NCI-H2029 treated with DMSO at 0.1 percent for 48 hours (cell line): ENCODE results near the gene USP47.

Experiments
- DNase-seq: peaks from one replicate; lab custom pipeline; 2025; lab: John Stamatoyannopoulos, UW

USP47 gene

GRCh38 chr11:11841723-11842420 lies at the start of gene USP47:
TSS of gene USP47 (plus strand) at chr11:11841972. CDS start at chr11:11842186, 214 bp downstream.
- peak; percentile 67 for DNase-seq

GRCh38 chr11:11793073-11793472 lies 48.7 kb upstream of the USP47 start:
- DNase-seq, result no peak

- DNase-seq, result no peak
Measured at GRCh38 chr11:11798586-11799438, 43.0 kb upstream of the USP47 start.

GRCh38 chr11:11805228-11805627 lies 36.5 kb upstream of the USP47 start:
- DNase-seq, result no peak

GRCh38 chr11:11806074-11806473 lies 35.7 kb upstream of the USP47 start:
- DNase-seq, result no peak

- DNase-seq, result no peak
Measured at GRCh38 chr11:11806586-11806985, 35.2 kb upstream of the USP47 start.

- no peak for DNase-seq
Measured at GRCh38 chr11:11807811-11808782, 33.7 kb upstream of the USP47 start.

GRCh38 chr11:11808992-11809615 lies 32.7 kb upstream of the USP47 start:
- DNase-seq, result no peak

- no peak for DNase-seq
Measured at GRCh38 chr11:11810764-11811726, 30.7 kb upstream of the USP47 start.

- no peak for DNase-seq
Measured at GRCh38 chr11:11813288-11813962, 28.3 kb upstream of the USP47 start.

GRCh38 chr11:11814614-11815452 lies 26.9 kb upstream of the USP47 start:
- DNase-seq, result no peak

- no peak for DNase-seq
Measured at GRCh38 chr11:11816511-11817314, 25.1 kb upstream of the USP47 start.

GRCh38 chr11:11817957-11818356 lies 23.8 kb upstream of the USP47 start:
- DNase-seq, result no peak

- DNase-seq, result no peak
Measured at GRCh38 chr11:11818529-11819121, 23.1 kb upstream of the USP47 start.

- DNase-seq, result no peak
Measured at GRCh38 chr11:11821899-11822298, 19.9 kb upstream of the USP47 start.

- DNase-seq, result no peak
Measured at GRCh38 chr11:11822946-11823345, 18.8 kb upstream of the USP47 start.

- DNase-seq, result no peak
Measured at GRCh38 chr11:11826260-11826659, 15.5 kb upstream of the USP47 start.

GRCh38 chr11:11827272-11827671 lies 14.5 kb upstream of the USP47 start:
- no peak for DNase-seq
